ENCODE measurements around the gene HMCES. TPM values are rescaled to one million over a fixed set of nuclear protein-coding genes. Genes with fewer than 3 reads are reported as not detected.

HMCES gene
- total and polyA plus RNA-seq, 11 donors, result 30.0 to 46.6 (median 37.7) TPM

DNA sequence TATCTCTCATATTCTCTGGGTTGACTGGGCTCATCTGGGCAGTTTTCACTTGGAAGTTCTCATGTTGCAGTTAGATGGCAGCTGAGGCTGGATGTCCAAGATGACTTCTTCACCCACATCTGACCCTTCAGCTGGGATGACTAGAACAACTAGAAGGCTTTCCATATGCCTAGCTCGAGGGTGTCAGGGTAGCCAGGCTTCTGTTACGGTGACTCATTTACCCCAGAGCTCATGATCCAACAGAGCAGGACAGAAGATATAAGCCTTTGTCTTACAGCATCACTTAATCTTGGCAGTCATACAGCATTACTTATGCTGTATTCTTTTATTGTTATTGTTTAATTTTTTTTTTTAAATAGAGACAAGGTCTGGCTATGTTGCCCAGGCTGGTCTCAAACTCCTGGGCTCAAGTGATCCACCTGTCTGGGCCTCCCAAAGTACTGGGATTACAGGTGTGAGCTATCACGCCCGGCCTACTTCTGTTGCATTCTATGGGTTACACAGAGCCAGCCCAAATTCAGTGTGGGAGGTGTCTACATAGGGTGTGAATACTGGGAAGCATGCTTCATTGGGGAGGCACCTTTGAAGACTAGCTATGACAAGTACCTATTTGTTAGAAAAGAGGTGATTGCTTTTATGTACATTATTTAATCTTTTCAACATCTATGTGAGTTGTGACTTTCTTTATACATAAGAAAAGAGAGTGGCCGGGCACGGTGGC lies 10.7 kb downstream of the HMCES start:
- intact Hi-C loops (cut with DNase I), result no loop called here
- no peak for ATAC-seq

DNA sequence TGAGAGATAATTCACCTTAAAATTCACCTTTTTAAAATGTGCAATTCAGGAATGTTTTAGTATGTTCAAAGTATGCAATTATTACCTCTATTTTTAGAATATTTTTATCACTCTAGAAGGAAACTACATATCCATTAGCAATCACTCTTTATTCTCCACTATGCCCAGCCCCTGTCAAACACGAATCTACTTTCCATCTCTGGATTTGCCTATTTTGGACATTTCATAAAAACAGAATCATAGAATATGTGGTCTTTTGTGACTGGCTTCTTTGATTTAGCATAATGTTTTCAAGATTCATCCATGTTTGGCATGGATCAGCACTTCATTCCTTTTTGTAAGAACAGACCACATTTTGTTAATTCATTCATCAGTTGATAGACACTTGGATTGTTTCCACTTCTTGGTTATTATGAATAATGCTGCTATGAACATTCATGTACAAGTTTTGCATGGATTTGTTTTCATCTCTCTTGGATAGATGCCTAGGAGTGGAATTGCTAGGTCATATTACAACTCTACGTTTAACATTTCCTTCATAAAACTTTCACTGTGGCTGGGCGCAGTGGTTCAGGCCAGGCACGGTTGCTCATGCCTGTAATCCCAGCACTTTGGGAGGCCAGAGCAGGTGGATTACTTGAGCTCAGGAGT lies 12.7 kb downstream of the HMCES start:
- WGBS, 4 donors, result 76 to 83% (median 79%) methylated on average over 4 of the region's 4 CpGs
- TF ChIP-seq CTCF (IDR thresholded peaks at IDR 0.05) (no peak), POLR2A (IDR thresholded peaks at IDR 0.05) (no peak)
- intact Hi-C loops (cut with DNase I), result no loop called here
- ATAC-seq (no peak), DNase-seq (no peak)
- H3K27ac ChIP-seq, result no peak overlapping the region
- no peaks in the 10 kb centered on the region for H3K4me1 ChIP-seq
- no peaks in the 10 kb centered on the region for H3K9me3 ChIP-seq
- no peak overlapping the region for H3K4me3 ChIP-seq
- H3K36me3 ChIP-seq, result peaks cover 0 to 99% (median 80%) of the 10 kb centered on the region in 9 donors
- H3K27me3 ChIP-seq, result no peaks in the 10 kb centered on the region

More for the DNA sequence above, 10.7 kb downstream of the HMCES start:
- no peaks in the 10 kb centered on the region for H3K4me1 ChIP-seq
- H3K36me3 ChIP-seq, result peaks cover 0 to 86% (median 69%) of the 10 kb centered on the region in 9 donors
- no peak for DNase-seq
- no peak overlapping the region for H3K4me3 ChIP-seq
- H3K27me3 ChIP-seq, result no peaks in the 10 kb centered on the region
- H3K9me3 ChIP-seq, result no peaks in the 10 kb centered on the region
- no peak overlapping the region for H3K27ac ChIP-seq
- 93 to 97% (median 94%) methylated on average over 6 of the region's 6 CpGs for WGBS, 4 donors
- no peak for TF ChIP-seq POLR2A (IDR thresholded peaks at IDR 0.05)
- TF ChIP-seq CTCF (IDR thresholded peaks at IDR 0.05), result no peak

DNA sequence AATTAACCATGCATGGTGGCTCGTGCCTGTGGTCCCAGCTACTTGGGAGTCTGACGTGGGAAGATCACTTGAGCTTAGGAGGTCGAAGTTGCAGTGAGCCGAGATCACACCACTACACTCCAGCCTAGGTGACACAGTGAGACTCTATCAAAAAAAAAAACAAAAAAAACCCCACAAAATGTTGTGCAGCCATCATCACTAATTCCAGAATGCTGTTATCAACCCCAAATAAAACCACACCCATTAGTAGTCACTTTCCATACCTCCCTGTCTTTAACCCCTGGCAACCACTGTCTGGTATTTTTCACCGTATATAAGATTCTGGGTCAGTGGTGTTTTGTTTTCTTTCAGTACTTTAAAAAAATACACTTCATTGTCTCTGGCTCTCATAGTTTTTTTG lies 16.6 kb downstream of the HMCES start:
- no peak for ATAC-seq
- intact Hi-C loops (cut with DNase I), result no loop called here
- TF ChIP-seq POLR2A (IDR thresholded peaks at IDR 0.05), result no peak
- no peak for TF ChIP-seq CTCF (IDR thresholded peaks at IDR 0.05)

DNA sequence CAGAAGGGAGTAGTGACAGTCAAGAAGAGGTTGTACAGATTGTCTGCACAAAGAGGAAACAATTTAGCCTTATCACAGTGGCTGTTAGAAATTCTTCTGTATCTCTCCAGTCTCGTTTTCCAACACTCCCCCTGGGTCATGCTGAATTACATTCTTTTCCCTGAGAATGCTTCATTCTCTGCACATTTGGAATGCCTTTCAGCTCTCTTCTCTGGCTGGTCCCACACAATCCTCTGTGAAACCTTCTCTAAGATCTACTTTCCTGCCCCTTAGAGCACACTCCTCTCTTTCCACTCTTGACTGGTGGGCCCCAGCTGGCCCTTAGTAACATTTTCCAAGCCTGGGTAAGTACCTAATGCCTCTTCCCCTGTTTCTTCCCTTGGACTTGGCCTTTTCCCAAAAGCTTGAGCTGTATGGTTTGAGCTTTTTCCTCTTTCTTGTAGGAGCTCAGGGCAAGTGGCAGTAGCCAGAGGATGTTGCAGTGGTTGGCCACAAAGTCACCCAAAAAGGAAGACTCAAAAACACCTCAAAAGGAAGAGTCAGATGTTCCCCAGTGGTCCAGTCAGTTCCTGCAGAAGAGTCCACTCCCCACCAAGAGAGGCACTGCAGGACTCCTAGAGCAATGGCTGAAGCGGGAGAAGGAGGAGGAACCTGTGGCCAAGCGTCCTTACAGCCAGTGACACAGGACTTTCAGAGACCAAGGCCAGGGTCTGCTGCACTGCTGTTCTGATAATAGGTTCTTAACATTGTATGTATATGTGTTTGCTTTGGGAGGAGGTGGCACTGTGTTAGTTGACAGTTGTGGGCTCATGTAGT lies 25.7 kb downstream of the HMCES start:
- ATAC-seq (no peak), DNase-seq (no peak)
- H3K9me3 ChIP-seq, result no peaks in the 10 kb centered on the region
- H3K27ac ChIP-seq, result peak overlapping the region in 10 of 12 donors; percentile 45 to 77 (median 72)
- intact Hi-C loops (cut with DNase I), result no loop called here
- H3K4me3 ChIP-seq, result no peak overlapping the region
- H3K36me3 ChIP-seq, result peaks cover 0 to 54% (median 47%) of the 10 kb centered on the region in 9 donors
- WGBS, 4 donors, result 34 to 70% (median 68%) methylated on average over 3 of the region's 3 CpGs
- peaks cover 0 to 30% (median 20%) of the 10 kb centered on the region in 12 donors for H3K4me1 ChIP-seq
- H3K27me3 ChIP-seq, result no peaks in the 10 kb centered on the region
- TF ChIP-seq POLR2A (IDR thresholded peaks at IDR 0.05) (no peak), CTCF (IDR thresholded peaks at IDR 0.05) (no peak)

More for the DNA sequence above, 16.6 kb downstream of the HMCES start:
- peaks cover 0 to 98% (median 84%) of the 10 kb centered on the region in 9 donors for H3K36me3 ChIP-seq
- no peak overlapping the region for H3K4me3 ChIP-seq
- no peak for DNase-seq
- no peaks in the 10 kb centered on the region for H3K9me3 ChIP-seq
- no peaks in the 10 kb centered on the region for H3K27me3 ChIP-seq
- no peaks in the 10 kb centered on the region for H3K4me1 ChIP-seq
- no peak overlapping the region for H3K27ac ChIP-seq
- WGBS, 4 donors, result 75 to 93% (median 84%) methylated on average over 5 of the region's 5 CpGs
